SH-SY5Y (cell line): Measurements from ENCODE around the gene ACHE.

ENCODE experiments used
- GATA2 ChIP-seq: IDR thresholded peaks from 2 replicates; pipeline ENCODE4 v1.6.1; 2011; ENCODE audit warnings: mild to moderate bottlenecking, low read depth, low read length
- GATA3 ChIP-seq: IDR thresholded peaks from 2 replicates; pipeline ENCODE4 v1.6.1; 2011; ENCODE audit warnings: low read depth, mild to moderate bottlenecking, low read length, moderate library complexity

GRCh38 chr7:100893910-100894721 lies 1.6 kb downstream of the ACHE start:
- TF ChIP-seq GATA2 (no peak), GATA3 (no peak)
